Stomach (tissue), 9 donors: Measurements from ENCODE around the gene GLB1L2. TPM values are rescaled to one million over a fixed set of nuclear protein-coding genes. Genes with fewer than 3 reads are reported as not detected.
A peak's percentile ranks its signal among the peaks of the same experiment; 100 is the strongest.

Experiments
- DNase-seq, 2 donors: peaks; one replicate each; pipeline versions ENCODE4 v3.0.0 to v3.0.0-alpha.2; 2013 to 2019
- H3K27ac ChIP-seq, 5 donors: fragments of 200-600 bp in 4 of 5; sonication (generic) in 4 of 5; one replicate each; pipeline ENCODE4 v1.5.1; 2013 to 2019; ENCODE audit warnings: mild to moderate bottlenecking in 1 of 5, moderate library complexity in 1 of 5
- H3K27me3 ChIP-seq, 3 donors: fragments of 200-600 bp; sonication (generic); one replicate each; pipeline ENCODE4 v1.5.1; 2017 to 2019; ENCODE audit warnings: mixed run types in 1 of 3
- H3K36me3 ChIP-seq, 4 donors: fragments of 200-600 bp; sonication (generic); 1 replicate in 3 of 4; 2 replicates in 1 of 4; pipeline ENCODE4 v1.5.1; 2016 to 2019
- H3K4me1 ChIP-seq, 4 donors: fragments of 200-600 bp; sonication (generic); one replicate each; pipeline ENCODE4 v1.5.1; 2016 to 2019
- H3K4me3 ChIP-seq, 4 donors: fragments of 200-600 bp; sonication (generic) in 3 of 4; one replicate each; pipeline ENCODE4 v1.5.1; 2016 to 2019; ENCODE audit warnings: mild to moderate bottlenecking in 1 of 4
- H3K9me3 ChIP-seq, 4 donors: fragments of 200-600 bp; sonication (generic); one replicate each; pipeline ENCODE4 v1.5.1; 2016 to 2019
- EP300 ChIP-seq: sonication (generic); formaldehyde crosslinking; IDR thresholded peaks from one replicate; pipeline ENCODE4 v1.6.1; 2017; ENCODE audit warnings: antibody characterized with exemption
- POLR2A ChIP-seq, 4 donors: fragments of 450-650 bp; IDR thresholded peaks; one replicate each; pipeline ENCODE4 v1.6.1; 2016; ENCODE audit warnings: antibody characterized with exemption in 4 of 4, control low read depth in 2 of 4, mild to moderate bottlenecking in 1 of 4, moderate library complexity in 1 of 4
- POLR2AphosphoS5 ChIP-seq, 3 donors: sonication (generic); formaldehyde crosslinking; IDR thresholded peaks; one replicate each; pipeline ENCODE4 v1.6.1; 2016; ENCODE audit warnings: antibody characterized with exemption in 3 of 3
- WGBS, 5 donors: extraction: QIAGEN DNeasy Blood & Tissue Kit in 3 of 5; methylation state at CpG; one replicate each; pipeline versions ENCODE4 v1.1.5 to v1.1.7; 2013 to 2018; 5-methylcytosine and 5-hydroxymethylcytosine counted together
- intact Hi-C: fragments of 100-400 bp; cut with DNase I; formaldehyde crosslinking; loops from one replicate; pipeline ENCODE4 v1.15.1; 2023; ENCODE audit warnings: low total_unique reads
- polyA plus RNA-seq, 3 donors: library from polyadenylated mRNA; stranded (reverse); fragments of 200-250 nt; gene quantifications; one replicate each; pipeline ENCODE4 v1.2.3, GENCODE V29; 2013
- total RNA-seq, 5 donors: library from RNA; depleted of rRNA; stranded (reverse); fragments of >200 nt; gene quantifications; one replicate each; pipeline versions ENCODE4 v1.1.0 to v1.2.3, GENCODE V29; 2014 to 2016
- TF ChIP-seq, protein P1 (sequence below), 7 experiments: fragments of 450-650 bp in 4 of 7; fragments of 200-600 bp in 3 of 7; sonication (generic) in 3 of 7; IDR thresholded peaks; one replicate each; pipeline ENCODE4 v1.5.1; 2016 to 2019; ENCODE audit warnings: antibody characterized with exemption in 7 of 7, control low read depth in 2 of 7, mild to moderate bottlenecking in 1 of 7
- donor health status: healthy with polysubstance abuse.
- donor health status: Bipolar disorder and iron deficiency.
- donor health status: healthy.

The GLB1L2 gene
- total and polyA plus RNA-seq, 8 donors: 2.1 to 19.2 (median 5.3) TPM

DNA sequence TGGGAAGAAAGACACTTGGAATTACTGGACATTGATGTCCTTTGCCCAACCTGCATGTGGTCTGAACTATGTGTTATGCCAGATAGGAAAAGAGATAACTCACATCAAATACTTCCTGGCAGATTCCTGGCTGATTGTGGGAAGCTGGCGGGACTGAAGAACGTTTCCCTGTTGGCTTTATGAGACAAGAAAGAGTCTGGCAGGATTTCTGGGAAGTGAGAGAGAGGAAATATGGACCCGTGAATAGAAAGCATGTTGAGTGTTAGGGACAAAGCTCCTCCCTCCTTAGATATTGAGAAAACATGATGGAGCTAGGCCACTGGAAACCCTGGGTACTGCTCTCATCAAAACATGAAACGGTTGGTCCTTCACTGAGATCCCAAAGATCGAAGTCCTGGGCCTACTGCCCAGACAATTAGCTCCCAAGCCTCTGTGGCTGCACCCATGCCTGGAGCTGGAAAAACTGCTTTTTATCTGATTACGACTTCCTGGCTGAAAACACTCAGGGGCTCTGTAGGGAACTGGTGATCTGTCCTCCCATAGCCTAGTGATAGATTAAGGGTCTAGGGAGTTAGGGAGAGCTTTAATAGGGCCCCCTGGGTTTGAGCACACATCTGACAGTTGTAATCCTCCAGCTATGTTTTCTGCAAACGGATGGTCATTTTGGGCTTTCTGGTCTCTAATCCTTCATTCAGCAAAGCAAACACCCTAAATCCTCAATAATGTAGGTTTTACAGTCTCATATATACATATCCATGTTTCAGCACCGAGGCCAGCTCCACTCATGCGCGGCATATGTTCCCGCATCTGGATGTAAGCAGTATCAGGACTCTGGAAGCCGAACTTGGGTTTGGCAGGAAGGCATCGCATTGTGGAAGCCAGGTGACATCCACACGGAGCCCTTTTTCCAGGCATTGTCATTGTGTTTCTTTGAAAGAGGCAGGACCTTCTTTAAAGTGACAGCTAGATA, 86.4 kb downstream of the GLB1L2 start:
- DNase-seq: peak in 1 of 2 donors; percentile 83
- H3K4me3 ChIP-seq: no peak overlapping the region
- peaks cover 0 to 53% (median 10%) of the 10 kb centered on the region in 3 donors for H3K27me3 ChIP-seq
- H3K9me3 ChIP-seq: no peaks in the 10 kb centered on the region
- H3K4me1 ChIP-seq: peaks cover 0 to 6% (median 2%) of the 10 kb centered on the region in 4 donors
- intact Hi-C loops: no loop called here
- TF ChIP-seq, protein P1, sequence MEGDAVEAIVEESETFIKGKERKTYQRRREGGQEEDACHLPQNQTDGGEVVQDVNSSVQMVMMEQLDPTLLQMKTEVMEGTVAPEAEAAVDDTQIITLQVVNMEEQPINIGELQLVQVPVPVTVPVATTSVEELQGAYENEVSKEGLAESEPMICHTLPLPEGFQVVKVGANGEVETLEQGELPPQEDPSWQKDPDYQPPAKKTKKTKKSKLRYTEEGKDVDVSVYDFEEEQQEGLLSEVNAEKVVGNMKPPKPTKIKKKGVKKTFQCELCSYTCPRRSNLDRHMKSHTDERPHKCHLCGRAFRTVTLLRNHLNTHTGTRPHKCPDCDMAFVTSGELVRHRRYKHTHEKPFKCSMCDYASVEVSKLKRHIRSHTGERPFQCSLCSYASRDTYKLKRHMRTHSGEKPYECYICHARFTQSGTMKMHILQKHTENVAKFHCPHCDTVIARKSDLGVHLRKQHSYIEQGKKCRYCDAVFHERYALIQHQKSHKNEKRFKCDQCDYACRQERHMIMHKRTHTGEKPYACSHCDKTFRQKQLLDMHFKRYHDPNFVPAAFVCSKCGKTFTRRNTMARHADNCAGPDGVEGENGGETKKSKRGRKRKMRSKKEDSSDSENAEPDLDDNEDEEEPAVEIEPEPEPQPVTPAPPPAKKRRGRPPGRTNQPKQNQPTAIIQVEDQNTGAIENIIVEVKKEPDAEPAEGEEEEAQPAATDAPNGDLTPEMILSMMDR (IDR thresholded peaks at IDR 0.05): no peak
- TF ChIP-seq POLR2AphosphoS5 (IDR thresholded peaks at IDR 0.05) (no peak), EP300 (no peak), POLR2A (IDR thresholded peaks at IDR 0.05) (no peak)
- WGBS, 5 donors: 31 to 41% (median 39%) methylated on average over 11 to 14 of the region's 14 CpGs
- H3K27ac ChIP-seq: no peak overlapping the region
- H3K36me3 ChIP-seq: no peaks in the 10 kb centered on the region

DNA sequence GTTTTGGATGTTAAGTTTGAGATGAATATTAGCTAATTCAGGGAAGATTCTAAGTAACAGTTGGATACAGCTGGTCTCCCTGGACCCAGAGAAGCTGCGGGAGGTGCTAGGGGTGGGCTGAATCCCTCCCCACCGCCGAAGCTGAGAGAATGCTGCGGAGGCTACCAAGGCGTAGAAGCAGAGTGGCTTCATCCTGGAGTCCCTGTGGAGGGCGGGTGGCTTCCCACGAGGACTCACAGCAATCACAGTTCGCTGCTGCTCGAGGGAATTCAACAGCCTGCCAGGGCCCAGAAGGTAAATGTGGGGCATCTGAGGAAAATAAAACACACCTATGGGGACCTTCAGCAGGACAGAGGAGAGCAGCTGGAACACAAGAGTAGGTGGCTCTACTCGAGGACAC, 91.3 kb downstream of the GLB1L2 start:
- WGBS, 5 donors: 72 to 86% (median 77%) methylated on average over 9 to 10 of the region's 10 CpGs
- H3K36me3 ChIP-seq: no peaks in the 10 kb centered on the region
- H3K27me3 ChIP-seq: peaks cover 0 to 5% (median 0%) of the 10 kb centered on the region in 3 donors
- no peaks in the 10 kb centered on the region for H3K4me1 ChIP-seq
- DNase-seq: no peak
- TF ChIP-seq, protein P1 (IDR thresholded peaks at IDR 0.05): no peak
- TF ChIP-seq POLR2A (IDR thresholded peaks at IDR 0.05) (no peak), POLR2AphosphoS5 (IDR thresholded peaks at IDR 0.05) (no peak), EP300 (no peak)
- H3K27ac ChIP-seq: no peak overlapping the region
- no peak overlapping the region for H3K4me3 ChIP-seq
- intact Hi-C loops: no loop called here
- no peaks in the 10 kb centered on the region for H3K9me3 ChIP-seq

DNA sequence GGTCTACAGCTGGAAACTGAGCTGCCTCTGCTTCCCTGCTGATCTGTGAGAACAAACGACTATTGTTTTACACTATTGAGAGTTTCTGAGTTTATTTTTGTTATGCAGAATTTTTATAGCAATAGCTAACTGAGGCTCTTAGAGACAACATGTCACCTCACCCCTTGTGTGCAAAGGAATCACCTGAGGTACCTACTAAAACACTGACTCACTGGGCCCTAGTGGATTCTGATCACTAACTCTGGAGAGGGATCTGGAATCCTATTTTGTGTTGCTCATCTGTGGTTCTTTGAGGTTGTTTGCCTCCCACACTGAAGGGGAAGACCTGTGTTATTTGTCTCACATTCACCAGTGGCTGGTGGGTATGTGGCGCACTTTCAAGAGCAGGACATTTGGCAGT, 93.6 kb downstream of the GLB1L2 start:
- no peak overlapping the region for H3K27ac ChIP-seq
- intact Hi-C loops: no loop called here
- no peak overlapping the region for H3K4me3 ChIP-seq
- no peak for DNase-seq
- WGBS, 5 donors: 63 to 71% (median 66%) methylated on average over 2 of the region's 2 CpGs
- H3K36me3 ChIP-seq: no peaks in the 10 kb centered on the region
- no peaks in the 10 kb centered on the region for H3K4me1 ChIP-seq
- H3K9me3 ChIP-seq: no peaks in the 10 kb centered on the region
- TF ChIP-seq POLR2A (IDR thresholded peaks at IDR 0.05) (no peak), POLR2AphosphoS5 (IDR thresholded peaks at IDR 0.05) (no peak), EP300 (no peak)
- TF ChIP-seq, protein P1 (IDR thresholded peaks at IDR 0.05): no peak
- H3K27me3 ChIP-seq: peaks cover 0 to 15% (median 0%) of the 10 kb centered on the region in 3 donors

Other genes with a start within 250 kb of the GLB1L2 start
- 10 to 100 TPM in 4 of 5 donors, 1 to 10 TPM in 1; 3.5 to 27.8 (median 19.2) TPM for gene NCAPD3, start 108.0 kb upstream of the GLB1L2 start, total RNA-seq
- 1 to 10 TPM; 3.3 to 6.4 (median 4.0) TPM for gene NCAPD3, start 108.0 kb upstream of the GLB1L2 start, polyA plus RNA-seq
- gene VPS26B, start 107.3 kb upstream of the GLB1L2 start, total RNA-seq: 10 to 100 TPM; 11.7 to 90.4 (median 28.5) TPM
- 10 to 100 TPM; 15.6 to 19.7 (median 18.5) TPM for gene VPS26B, start 107.3 kb upstream of the GLB1L2 start, polyA plus RNA-seq
- 10 to 100 TPM in 4 of 5 donors, 1 to 10 TPM in 1; 4.6 to 56.2 (median 19.1) TPM for gene THYN1, start 78.6 kb upstream of the GLB1L2 start, total RNA-seq
- gene THYN1, start 78.6 kb upstream of the GLB1L2 start, polyA plus RNA-seq: 10 to 100 TPM; 42.0 to 62.1 (median 49.5) TPM
- 10 to 100 TPM; 24.3 to 44.6 (median 29.7) TPM for gene ACAD8, start 78.4 kb upstream of the GLB1L2 start, total RNA-seq
- 10 to 100 TPM; 15.1 to 19.7 (median 18.6) TPM for gene ACAD8, start 78.4 kb upstream of the GLB1L2 start, polyA plus RNA-seq
- not detected for gene GLB1L3, start 55.6 kb upstream of the GLB1L2 start, total RNA-seq
- gene GLB1L3, start 55.6 kb upstream of the GLB1L2 start, polyA plus RNA-seq: under 1 TPM in 1 of 3 donors, not detected in 2; 0.08 TPM
- gene B3GAT1, start 80.3 kb downstream of the GLB1L2 start, total RNA-seq: 10 to 100 TPM in 3 of 5 donors, not detected in 2; 21.0 to 34.4 (median 25.8) TPM
- gene B3GAT1, start 80.3 kb downstream of the GLB1L2 start, polyA plus RNA-seq: 10 to 100 TPM in 2 of 3 donors, 1 to 10 TPM in 1; 5.3 to 16.3 (median 12.6) TPM